HS-5 (cell line): ENCODE data around the gene ITGA11.

Experiments
- DNase-seq: peaks from one replicate; pipeline ENCODE4 v3.0.0-alpha.2; 2012; ENCODE audit warnings: low read depth

The ITGA11 gene

DNA sequence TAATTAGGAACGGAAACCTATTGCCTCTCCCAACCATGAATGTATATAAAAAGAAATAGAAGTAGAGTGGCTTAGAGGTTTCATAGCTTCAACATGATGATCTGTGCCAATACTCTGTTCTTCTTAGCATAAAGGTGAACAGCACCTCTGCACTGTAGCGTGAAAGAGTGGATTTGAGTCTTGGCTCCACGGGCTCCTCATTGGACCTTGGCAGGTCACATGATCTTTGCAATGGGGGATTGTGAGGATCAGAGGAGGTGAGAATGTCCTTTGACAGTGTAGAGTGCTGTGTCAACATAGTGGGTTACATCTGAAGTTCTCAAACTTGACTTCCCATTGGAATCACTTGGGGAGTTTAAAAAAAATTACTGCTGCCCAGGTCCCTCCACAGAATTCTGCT lies 103.0 kb downstream of the ITGA11 start:
- no peak for DNase-seq

DNA sequence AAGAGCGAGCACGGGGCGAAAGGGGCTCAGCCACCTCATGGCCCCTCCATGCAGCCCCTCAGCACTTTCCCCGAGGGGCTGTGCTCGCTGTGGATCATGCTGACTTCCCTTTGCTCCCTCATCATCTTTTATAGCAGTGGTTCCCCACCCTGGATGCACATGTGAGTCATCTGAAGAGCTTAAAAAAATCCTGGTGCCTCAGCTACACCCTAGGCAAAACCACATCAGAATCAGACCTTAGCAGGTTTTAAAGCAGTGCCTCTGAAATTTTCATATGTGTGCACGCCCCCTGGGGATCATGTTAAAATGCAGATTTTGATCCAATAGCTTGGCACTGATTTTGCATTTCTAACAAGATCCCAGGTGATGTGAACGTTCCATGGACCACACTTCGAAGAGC lies 103.5 kb downstream of the ITGA11 start:
- DNase-seq, result no peak

DNA sequence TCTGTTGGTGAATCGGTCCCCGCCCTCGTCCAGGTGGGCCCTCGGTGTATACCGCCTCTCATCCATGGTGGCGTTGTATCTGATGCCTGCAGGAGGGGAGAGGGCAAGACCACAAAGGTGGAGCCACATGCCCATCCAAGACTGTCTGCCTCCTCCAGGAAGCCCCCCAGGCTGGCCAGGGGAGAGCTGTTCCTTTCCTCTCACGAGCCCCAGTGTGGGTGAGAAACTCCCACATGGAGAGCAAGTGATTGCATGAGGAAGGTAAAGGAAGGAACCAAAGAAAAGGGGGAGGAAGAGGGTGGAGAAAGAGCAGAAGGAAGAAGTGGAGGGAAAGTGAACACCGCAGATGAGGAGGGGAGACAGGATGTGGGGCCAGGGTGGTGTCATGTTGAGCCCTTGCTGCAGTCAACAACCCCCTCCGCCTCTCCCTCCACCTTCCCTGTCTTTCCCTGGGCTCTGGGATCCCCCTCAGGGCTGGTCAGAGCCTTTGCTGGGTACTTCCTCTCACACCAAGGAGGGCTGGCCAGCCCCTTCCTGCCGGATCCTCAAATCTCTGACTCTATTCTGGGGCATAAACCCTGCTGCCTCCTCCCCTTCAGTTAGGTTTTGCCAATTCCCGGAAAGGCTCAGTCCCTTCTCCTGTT lies 105.1 kb downstream of the ITGA11 start:
- no peak for DNase-seq

DNA sequence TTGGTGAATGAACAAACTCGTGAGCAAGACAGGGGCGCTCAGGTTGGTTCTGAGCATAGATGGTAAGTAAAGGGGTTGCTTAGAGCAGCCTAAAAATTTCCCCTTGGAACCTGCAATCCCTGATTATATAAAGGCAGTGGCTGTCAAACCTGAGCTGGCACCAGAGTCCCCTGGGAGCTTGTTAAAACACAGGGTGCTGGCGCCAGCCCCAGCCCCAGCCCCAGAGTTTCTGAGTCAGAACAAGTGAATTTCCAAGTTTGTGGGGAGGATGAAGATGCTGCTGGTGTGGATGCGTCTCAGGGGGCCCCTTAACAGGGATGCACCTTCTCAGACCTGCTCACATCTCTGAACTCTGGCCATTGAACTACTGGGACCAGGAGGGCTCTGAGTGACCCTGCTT lies 106.2 kb downstream of the ITGA11 start:
- DNase-seq, result no peak

DNA sequence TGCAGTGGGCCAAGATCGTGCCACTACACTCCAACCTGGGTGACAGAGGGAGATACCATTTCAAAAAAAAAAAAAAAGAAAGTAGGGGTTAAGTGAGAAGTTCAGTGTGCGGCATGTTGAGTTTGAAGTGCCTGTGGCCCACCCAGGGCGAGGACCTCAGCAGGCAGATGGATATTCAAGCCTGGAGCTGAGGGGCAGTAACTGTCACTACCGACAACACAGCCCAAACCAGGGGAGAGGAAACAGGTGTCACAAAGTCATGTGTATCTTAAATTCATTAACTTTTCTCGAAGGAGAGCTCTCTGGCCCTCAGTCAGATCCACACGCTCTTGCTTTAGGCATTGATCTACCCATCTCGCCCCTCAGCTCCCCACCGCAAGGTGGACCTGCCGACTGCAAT lies 109.2 kb downstream of the ITGA11 start:
- no peak for DNase-seq

DNA sequence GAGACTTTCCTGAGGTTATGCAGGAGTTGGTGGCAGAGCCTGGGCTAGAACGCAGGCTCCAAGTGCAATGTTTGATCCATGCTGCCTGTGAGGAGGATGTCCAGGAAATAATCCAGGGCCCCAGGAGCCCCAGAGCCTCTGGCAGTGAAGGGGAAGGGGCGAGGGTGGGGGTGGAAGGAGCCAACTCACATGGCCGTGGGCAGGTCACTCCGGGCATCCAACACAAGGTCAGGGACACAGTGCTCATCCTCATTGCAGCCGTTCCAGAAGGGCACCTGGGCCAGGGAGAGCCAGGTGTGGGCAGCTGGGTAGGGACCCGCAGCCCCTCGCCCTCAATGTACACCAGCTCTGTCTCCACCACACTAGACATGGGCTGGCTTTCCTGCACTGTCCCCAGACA lies 110.7 kb downstream of the ITGA11 start:
- DNase-seq, result no peak

DNA sequence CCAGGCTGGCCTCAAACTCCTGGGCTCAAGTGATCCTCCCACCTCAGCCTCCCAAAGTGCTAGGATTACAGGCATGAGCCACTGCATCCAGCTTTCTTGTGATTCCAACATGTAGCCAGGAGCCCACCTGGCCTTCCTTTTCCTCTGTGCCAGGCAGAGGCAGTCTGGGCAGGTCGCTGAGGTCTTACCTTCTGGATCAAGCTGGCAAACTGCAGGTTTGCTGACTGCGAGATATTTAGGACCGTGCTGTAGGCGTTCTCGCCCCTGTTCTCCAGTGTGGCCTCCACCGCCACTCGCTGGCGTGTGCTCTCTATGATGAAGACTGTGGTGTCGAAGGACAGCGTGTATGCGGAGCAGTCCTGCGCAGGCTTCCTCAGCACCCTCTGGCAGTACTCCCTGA lies 112.0 kb downstream of the ITGA11 start:
- no peak for DNase-seq

DNA sequence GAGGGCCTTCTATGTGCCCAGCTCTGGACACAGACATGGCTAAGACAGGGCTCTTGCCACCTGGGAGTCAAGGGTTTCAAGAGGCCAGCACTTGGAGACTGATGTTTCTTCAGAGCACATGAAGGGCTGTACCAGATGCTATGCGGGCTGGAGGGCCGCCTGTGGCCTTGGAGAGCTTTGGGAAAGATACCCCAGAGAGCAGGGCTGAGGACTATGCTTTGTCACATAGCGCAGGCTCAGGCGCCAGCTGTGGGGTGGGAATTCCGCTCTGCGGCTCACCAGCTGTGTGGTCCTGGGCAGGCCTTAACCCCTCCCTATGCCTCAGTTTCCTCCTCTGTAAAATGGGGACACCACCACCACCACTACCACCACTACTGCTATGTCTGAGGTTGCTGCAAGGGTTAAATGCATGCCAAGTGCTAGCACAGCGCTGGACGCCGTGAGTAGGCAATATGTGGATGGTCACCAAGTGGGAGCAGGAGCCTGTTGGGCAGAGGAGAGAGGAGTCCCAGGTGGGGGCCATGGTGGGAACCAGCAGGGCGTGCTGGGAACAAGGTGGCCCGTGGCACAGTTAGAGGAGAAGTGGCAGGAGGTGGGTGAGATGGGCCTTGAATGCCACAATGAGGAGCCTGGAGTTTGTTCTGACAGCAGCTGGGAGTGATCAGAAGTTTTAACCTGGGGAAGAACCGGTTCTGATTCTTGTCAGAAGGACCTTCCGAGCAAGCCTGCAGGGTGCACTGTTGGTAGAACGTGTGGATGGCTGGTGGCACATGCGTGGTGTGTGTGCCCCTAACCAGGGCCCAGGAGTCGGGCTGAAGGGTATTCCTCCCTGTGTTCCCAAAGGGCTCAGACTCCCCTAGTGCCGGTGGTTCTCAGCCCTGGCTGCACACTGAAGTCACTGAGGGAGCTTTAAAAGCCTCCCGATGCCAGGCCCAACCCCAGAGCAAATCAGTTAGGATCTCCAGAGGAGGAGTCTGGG lies 112.7 kb downstream of the ITGA11 start:
- no peak for DNase-seq

DNA sequence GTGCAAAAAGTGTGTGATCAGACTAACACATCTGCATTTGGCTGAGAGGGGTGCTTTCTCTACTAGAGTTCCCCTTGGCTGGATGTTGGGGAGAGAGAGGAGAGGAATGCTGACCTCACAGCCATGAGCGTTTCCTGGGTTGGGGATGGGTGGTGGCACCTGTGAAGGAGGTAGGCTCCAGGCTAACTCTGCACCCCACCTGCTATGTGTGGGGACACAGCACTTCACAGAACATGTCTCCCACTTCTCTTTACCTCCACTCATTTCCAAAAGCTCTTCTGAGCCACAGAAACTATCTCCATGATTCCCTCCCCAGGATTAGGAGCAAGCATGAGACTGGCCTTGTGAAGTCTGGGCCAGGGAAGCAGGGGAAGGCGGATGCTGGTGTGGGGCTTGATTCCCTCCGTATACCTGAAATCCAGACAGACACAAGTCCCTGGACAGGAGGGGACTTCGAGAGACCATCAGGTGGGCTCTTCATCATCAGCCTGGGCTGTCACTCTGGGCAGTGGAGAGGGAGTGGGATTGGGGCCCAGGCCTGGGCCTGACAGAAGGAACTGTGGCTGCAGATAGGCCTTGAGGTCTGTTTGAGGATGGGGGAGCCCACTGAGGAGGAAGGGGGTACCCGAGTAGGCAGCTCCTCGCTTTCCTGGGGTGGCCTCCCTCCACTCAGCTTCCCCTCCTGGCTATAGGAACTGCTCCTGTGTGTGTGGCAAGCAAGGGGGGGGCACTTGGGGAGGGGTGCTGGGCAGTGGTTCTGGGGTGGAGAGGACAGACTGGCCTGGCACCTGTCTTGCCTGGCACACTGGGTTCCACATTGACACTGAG lies 113.7 kb downstream of the ITGA11 start:
- no peak for DNase-seq

DNA sequence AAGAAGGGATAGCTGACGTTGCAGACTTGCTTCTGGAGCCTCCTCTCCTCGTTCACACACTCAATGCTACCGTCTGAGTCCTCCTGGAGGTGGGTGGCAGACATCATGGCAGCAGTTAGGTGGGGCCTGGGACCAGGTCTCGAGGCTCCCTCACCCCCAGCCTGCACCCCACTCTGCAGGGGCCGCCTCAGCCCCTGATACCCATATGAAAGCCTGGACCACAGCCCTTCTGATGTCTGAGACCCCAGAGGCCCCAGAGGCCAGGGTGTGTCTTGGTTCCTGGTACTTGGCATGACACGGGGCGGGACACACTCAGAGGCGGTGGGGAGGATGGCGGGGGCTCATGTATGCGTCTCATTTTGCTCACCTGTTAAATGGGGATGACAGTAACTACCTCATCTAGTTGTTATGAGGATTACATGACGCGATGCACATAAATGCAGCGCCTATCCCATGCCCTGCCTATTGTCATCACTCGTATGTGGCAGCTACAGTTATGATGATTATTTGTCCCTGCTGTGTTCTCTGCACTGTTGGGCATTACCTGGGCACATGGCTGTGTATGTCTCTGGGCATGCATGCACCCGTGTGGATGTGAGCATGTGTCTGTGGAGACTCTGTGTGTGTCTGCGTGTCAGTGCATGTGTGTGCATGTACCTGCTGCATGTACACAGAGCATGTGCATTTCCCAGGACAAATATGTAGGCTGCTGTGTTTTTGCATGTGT lies 114.5 kb downstream of the ITGA11 start:
- no peak for DNase-seq

DNA sequence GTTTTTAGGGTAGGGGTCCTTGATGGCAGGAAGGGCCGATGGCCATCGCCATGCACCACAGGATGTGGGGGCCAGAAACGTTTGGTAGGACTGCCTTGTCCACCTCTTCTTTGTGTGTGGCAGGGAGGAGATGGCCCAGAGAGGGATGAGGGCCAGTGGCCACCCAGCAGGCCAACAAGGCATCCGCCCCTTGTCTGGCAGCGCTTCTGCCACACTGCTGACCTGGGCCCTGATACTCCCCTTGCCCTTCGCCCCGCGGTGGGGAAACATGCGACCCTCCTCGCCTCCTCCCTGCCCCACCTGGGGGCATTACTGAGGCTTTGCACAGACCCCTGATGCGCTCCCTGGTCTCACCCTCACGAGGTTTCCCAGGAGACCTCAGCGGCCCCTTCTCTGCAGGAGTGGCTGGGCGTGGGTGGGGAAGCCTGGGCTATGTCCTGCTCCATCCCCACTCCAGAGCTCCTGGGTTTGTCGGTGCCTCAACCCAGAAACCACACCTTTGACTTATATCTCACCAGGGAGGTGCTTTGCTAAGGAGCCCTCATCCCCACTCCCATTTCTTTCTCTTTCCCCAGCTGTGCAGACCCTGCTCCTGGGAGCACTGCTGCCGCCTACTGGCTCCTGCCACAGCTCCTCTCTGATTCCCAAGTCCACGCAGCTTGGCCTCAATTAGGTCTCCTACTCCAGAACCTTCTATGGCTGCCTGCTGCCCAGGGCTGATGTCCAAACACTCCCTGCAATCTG lies 115.7 kb downstream of the ITGA11 start:
- DNase-seq, result no peak

DNA sequence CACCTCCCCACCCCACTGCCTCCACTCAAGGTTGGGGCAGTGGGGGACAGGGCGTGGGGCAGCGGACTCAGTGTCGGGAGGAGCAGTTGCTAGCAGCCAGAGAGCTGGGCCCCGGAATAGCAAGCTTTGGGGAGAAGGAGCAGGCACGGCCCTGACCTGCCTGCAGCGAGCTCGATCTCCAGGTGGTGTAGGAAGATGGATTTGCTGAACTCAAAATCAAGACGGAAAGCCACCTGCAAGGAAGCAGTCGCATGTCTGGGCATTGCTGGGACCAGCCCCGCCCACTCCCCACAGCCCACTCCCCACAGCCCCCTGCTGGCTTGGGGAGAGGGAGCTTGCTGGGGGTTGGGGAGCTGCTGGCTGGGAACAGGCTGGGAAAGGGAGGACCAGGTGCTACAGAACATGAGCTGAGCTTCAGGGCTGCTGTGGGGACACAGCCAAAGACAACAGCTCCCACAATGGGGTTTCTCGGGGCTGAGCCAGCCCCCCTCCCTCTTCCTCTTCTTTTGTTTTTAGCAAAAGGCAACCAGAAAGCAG lies 116.4 kb downstream of the ITGA11 start:
- no peak for DNase-seq

DNA sequence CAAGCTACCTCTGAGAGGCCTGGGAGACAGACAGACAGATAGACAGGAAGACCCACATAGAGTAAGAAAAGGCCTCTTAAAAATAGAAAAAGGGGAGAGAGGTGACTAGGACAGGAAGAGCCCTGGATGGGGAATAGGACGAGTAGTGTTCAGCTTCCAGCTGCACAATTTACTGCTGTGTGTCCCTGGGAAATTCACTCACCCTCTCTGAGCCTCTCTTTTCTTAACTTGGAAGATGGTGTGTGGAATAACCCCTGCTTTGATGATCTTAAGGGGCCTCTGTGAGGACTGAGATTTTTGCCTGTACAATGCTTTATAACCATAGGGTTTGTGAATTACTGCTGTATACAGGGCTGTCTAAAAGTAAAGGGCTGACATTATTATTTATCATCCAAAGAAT lies 116.9 kb downstream of the ITGA11 start:
- DNase-seq, result no peak

DNA sequence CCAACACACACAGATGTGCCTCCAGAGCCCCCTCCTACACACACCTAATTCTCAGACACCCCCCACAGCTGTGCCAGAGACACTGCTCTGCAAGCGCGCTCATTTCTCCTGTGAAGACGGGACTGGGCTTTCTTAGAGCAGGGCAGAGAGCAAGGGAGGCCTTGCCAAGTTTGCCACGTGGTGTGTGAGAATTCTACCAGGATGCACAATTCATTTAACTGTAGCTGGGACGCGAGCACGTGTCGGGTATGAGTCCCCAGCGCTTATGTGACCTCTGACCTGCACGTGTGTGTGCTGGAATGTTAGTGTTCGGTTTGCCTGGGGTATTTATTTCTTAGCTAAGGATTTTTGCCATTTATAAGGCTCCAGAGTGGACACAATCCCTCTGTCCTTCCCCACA lies 117.4 kb downstream of the ITGA11 start:
- no peak for DNase-seq

DNA sequence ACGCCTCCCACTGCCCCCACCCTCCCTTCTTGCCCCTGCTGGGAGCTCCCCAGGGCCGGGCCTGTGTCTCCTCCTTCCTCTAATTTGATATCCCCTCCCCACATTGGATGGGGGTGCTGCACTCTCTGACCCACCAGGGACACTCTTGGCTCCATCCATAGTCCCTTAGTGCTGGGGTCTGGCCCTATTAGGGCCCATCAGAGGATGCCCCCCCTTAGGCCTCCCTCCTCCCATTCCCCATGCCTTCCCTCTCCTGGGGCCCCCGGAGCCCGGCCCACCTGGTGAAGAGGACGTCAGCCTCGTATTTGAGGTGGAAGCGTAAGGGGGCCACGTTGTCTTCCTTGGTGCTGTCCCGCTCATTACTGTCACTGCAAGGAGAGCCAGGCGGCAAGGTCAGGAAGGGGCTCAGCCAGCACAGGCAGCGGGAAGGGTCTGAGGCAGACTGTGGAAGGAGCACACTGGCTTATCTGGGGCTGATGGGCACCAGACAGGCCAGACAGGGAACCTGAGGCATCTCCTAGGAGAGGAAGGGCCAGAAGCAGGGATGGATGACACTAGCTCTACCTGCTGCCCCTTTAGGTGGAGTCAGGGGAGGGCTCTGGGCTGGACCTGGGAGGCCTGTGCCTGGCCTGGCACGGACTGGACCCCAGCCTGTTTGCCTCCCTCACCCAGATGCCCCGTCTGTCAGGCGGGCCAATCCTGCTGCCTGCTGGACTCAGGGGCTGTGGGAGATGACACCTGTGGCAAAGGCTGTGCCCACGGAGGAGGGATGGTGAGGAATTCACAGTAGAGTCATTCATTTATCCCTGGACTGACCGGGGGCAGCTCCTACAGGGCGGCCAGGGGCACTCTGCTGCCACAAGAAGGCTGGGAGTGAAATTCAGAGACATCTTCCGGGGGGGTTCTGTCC lies 118.2 kb downstream of the ITGA11 start:
- DNase-seq, result no peak

DNA sequence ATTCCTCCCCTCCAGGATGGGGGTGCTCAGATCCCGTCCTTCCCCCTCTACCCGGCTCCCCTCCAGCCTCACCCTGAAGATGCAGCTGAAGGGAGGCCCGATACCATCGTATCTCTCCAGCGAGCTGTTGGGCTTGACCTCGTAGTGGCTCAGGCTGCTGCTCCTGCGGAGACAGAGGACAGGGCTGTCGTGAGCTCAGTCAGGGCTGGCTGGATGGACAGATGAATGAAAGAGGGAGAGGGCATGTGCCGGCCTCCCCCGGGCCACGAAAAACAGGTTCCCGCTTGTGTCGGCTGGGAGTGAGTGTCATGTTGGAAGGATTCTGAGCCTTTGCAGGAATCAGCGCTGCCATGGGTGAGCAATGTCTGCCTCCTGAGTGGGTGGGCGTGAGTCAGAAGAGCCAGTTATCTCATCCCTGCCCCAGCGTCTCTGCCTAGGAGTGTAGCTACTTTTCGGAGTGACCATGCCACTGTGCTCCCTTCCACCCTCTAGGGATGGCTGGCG lies 119.2 kb downstream of the ITGA11 start:
- DNase-seq, result no peak

DNA sequence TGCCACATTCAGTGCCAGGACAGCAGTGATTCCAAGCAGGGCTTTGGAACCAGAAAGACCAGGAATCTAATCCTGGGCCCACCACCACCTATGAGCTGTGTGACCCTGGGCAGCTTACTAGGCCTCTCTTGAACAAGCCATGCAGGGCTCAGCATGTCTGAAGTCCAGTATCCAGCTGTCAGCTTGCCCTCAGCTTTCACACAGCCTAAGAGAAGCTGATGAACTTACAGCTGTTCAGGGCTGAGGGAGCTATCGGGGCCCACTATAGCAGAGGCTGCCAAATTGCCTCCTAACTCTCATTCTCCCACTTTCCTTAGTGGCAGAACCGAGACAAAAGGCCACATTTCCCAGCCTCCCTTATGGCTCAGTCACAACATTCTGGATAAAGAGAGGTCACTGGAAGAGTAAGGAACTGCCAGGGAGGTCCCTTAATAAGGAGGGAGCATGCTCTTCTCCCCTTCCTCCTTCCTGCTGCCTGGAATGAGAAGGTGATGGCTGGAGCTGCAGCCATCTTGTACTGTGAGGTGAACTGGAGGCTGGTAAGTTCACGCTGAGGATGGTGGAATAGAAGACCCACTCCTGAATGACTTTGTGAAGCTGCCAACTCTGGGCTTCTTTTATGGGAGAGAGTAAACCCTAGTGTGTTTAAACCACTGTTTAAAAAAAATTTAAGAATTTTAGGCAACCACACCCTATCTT lies 120.0 kb downstream of the ITGA11 start:
- no peak for DNase-seq

DNA sequence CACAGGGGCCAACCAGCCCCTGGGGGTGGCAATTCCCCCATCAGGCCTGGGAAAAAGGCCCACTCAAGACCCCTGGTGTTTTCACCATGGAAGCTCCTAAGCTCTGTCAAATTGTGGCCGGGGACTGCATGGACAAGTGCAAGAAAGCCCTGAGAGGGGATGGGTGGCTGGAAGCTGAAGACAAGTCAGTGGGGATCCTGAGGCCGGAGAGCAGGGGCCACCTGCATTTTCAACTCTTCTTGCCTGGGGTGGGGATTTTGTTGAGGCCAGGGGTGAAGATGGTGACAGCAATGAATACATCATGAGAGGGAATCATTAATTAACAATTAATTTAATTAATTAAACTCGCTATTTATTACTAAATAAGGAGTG lies 120.5 kb downstream of the ITGA11 start:
- DNase-seq, result no peak

DNA sequence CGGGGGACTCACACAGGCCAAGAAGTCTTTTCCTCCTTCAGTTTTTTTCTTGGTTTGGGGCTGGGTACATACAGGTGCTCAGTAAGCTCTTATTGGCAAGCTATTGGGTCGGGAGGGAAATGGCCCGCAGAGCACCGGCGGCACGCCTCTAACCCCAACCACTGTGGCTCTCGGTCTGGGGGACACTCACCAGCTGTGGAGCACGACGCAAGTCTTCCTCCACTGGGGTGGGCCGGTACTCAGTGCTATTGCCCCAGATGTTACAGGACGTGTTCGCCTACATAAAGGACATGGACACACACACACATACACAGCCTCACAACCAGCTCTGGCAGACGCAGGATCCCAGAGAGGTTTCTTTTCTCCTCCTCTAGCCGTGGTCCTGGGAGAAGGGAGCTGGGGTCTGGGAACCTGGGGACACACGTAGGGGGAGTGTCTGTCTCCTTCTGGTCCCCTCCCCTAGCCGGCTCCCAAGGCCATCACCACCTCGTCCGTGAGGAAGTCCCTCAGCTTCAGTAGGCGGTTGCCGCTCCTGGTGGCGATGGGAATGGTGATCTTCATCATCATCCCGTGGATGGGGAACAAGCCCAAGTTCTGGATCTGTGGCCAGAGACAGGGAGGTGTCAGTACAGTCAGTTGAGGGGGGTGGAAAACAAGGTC lies 121.0 kb downstream of the ITGA11 start:
- DNase-seq, result no peak
